Skeletal muscle tissue (tissue), 4 donors: ENCODE results near the gene ITIH5. TPM values are rescaled to one million over a fixed set of nuclear protein-coding genes. Genes with fewer than 3 reads are reported as not detected.

Experiments used
- H3K27ac ChIP-seq: one replicate; pipeline ENCODE4 v1.7.0; 2013; ENCODE audit warnings: mild to moderate bottlenecking, low read depth, low read length, inconsistent platforms
- H3K27me3 ChIP-seq, 3 donors: one replicate each; pipeline ENCODE4 v1.7.0; 2013; ENCODE audit warnings: low read length in 3 of 3; ENCODE audit not compliant: control insufficient read depth in 3 of 3, insufficient read depth in 3 of 3
- H3K36me3 ChIP-seq, 3 donors: one replicate each; pipeline ENCODE4 v1.7.0; 2013; ENCODE audit warnings: low read length in 3 of 3; ENCODE audit not compliant: control insufficient read depth in 3 of 3, insufficient read depth in 3 of 3
- H3K4me1 ChIP-seq, 3 donors: one replicate each; pipeline ENCODE4 v1.7.0; 2013; ENCODE audit warnings: low read length in 3 of 3, mild to moderate bottlenecking in 3 of 3; ENCODE audit not compliant: control insufficient read depth in 3 of 3, insufficient read depth in 3 of 3
- H3K4me3 ChIP-seq, 3 donors: one replicate each; pipeline ENCODE4 v1.7.0; 2013; ENCODE audit warnings: low read length in 3 of 3
- H3K9ac ChIP-seq, 3 donors: one replicate each; pipeline ENCODE4 v1.7.0; 2013; ENCODE audit warnings: low read length in 3 of 3, mild to moderate bottlenecking in 3 of 3, moderate library complexity in 2 of 3, low read depth in 1 of 3
- H3K9me3 ChIP-seq, 3 donors: one replicate each; pipeline ENCODE4 v1.7.0; 2013; ENCODE audit warnings: low read length in 3 of 3; ENCODE audit not compliant: control insufficient read depth in 3 of 3
- total RNA-seq: library from RNA; depleted of rRNA; stranded (reverse); fragments of >200 nt; gene quantifications from one replicate; pipeline ENCODE4 v1.2.3, GENCODE V29; 2014
- donor health status: Osteomylitis.

The ITIH5 gene
- total RNA-seq, 1 donor from 2014 or later, result 37.1 TPM

- Histone ChIP-seq H3K27me3 (peaks cover 0 to 5% (median 0%) of the 10 kb centered on the region in 3 donors), H3K9me3 (no peaks in the 10 kb centered on the region), H3K27ac (no peak overlapping the region), H3K4me3 (no peak overlapping the region), H3K9ac (no peak overlapping the region), H3K4me1 (peaks cover 6 to 23% (median 16%) of the 10 kb centered on the region in 3 donors), H3K36me3 (no peaks in the 10 kb centered on the region)
These were observed 120.3 kb downstream of the ITIH5 start for GRCh38 chr10:7546385-7546967.

- Histone ChIP-seq H3K27me3 (peaks cover 0 to 3% (median 0%) of the 10 kb centered on the region in 3 donors), H3K36me3 (no peaks in the 10 kb centered on the region), H3K9ac (no peak overlapping the region), H3K27ac (no peak overlapping the region), H3K9me3 (no peaks in the 10 kb centered on the region), H3K4me1 (peaks cover 7 to 23% (median 18%) of the 10 kb centered on the region in 3 donors), H3K4me3 (no peak overlapping the region)
These were observed 121.0 kb downstream of the ITIH5 start for GRCh38 chr10:7545792-7546191.

- Histone ChIP-seq H3K4me3 (no peak overlapping the region), H3K9ac (no peak overlapping the region), H3K4me1 (peaks cover 7 to 26% (median 18%) of the 10 kb centered on the region in 3 donors), H3K36me3 (no peaks in the 10 kb centered on the region), H3K9me3 (no peaks in the 10 kb centered on the region), H3K27ac (no peak overlapping the region), H3K27me3 (peaks cover 0 to 3% (median 0%) of the 10 kb centered on the region in 3 donors)
These were observed 121.5 kb downstream of the ITIH5 start for GRCh38 chr10:7545261-7545660.

GRCh38 chr10:7544203-7544602 lies 122.6 kb downstream of the ITIH5 start:
- no peaks in the 10 kb centered on the region for H3K9me3 ChIP-seq
- no peak overlapping the region for H3K9ac ChIP-seq
- no peak overlapping the region for H3K4me3 ChIP-seq
- no peak overlapping the region for H3K27ac ChIP-seq
- H3K36me3 ChIP-seq, result no peaks in the 10 kb centered on the region
- H3K4me1 ChIP-seq, result peaks cover 8 to 26% (median 18%) of the 10 kb centered on the region in 3 donors
- no peaks in the 10 kb centered on the region for H3K27me3 ChIP-seq

GRCh38 chr10:7542189-7542914 lies 124.4 kb downstream of the ITIH5 start:
- no peak overlapping the region for H3K9ac ChIP-seq
- peak overlapping the region in 2 of 3 donors; percentile 10 to 29 for H3K4me3 ChIP-seq
- peaks cover 10 to 20% (median 12%) of the 10 kb centered on the region in 3 donors for H3K4me1 ChIP-seq
- no peaks in the 10 kb centered on the region for H3K36me3 ChIP-seq
- H3K27me3 ChIP-seq, result no peaks in the 10 kb centered on the region
- H3K9me3 ChIP-seq, result peaks cover 0 to 4% (median 4%) of the 10 kb centered on the region in 3 donors
- peak overlapping the region; percentile 73 for H3K27ac ChIP-seq

- Histone ChIP-seq H3K27ac (peak overlapping the region; percentile 73), H3K9me3 (peaks cover 0 to 4% (median 4%) of the 10 kb centered on the region in 3 donors), H3K4me3 (peak overlapping the region in 2 of 3 donors; percentile 10 to 29), H3K36me3 (no peaks in the 10 kb centered on the region), H3K9ac (peak overlapping the region in 2 of 3 donors; percentile 8 to 44), H3K4me1 (peaks cover 10 to 18% (median 11%) of the 10 kb centered on the region in 3 donors), H3K27me3 (no peaks in the 10 kb centered on the region)
These were observed 125.4 kb downstream of the ITIH5 start for GRCh38 chr10:7541137-7542087.

GRCh38 chr10:7538970-7539654 lies 127.7 kb downstream of the ITIH5 start:
- Histone ChIP-seq H3K27me3 (no peaks in the 10 kb centered on the region), H3K4me1 (peaks cover 8 to 15% (median 10%) of the 10 kb centered on the region in 3 donors), H3K27ac (no peak overlapping the region), H3K9me3 (peaks cover 0 to 4% (median 4%) of the 10 kb centered on the region in 3 donors), H3K36me3 (no peaks in the 10 kb centered on the region), H3K4me3 (no peak overlapping the region), H3K9ac (no peak overlapping the region)

- Histone ChIP-seq H3K9ac (no peak overlapping the region), H3K27ac (no peak overlapping the region), H3K9me3 (peaks cover 0 to 4% (median 4%) of the 10 kb centered on the region in 3 donors), H3K27me3 (no peaks in the 10 kb centered on the region), H3K4me3 (no peak overlapping the region), H3K4me1 (peaks cover 6 to 10% (median 10%) of the 10 kb centered on the region in 3 donors), H3K36me3 (no peaks in the 10 kb centered on the region)
These were observed 129.6 kb downstream of the ITIH5 start for GRCh38 chr10:7537126-7537525.

GRCh38 chr10:7534480-7534852 lies 132.3 kb downstream of the ITIH5 start:
- H3K27ac ChIP-seq, result no peak overlapping the region
- no peaks in the 10 kb centered on the region for H3K36me3 ChIP-seq
- H3K9ac ChIP-seq, result no peak overlapping the region
- no peak overlapping the region for H3K4me3 ChIP-seq
- H3K4me1 ChIP-seq, result peaks cover 0 to 3% (median 0%) of the 10 kb centered on the region in 3 donors
- H3K9me3 ChIP-seq, result peaks cover 0 to 4% (median 4%) of the 10 kb centered on the region in 3 donors
- no peaks in the 10 kb centered on the region for H3K27me3 ChIP-seq
